A673 (cell line): Measurements from ENCODE around the gene PRPF38A. TPM values are rescaled to one million over a fixed set of nuclear protein-coding genes. Genes with fewer than 3 reads are reported as not detected.

Experiments used
- BruUV-seq: library from RNA; stranded (reverse); fragments of 400-500 nt; replicated peaks from 2 replicates; lab custom pipeline; 2021; lab: Mats Ljungman, UMichigan
- CTCF ChIA-PET: fragments of 300-600 bp; sonication (Branson Sonifier 250); formaldehyde crosslinking; loops from one replicate; lab custom pipeline; 2022; ENCODE audit warnings: antibody characterized with exemption; lab: Charles Lee
- POLR2A ChIA-PET: fragments of 300-600 bp; sonication (Branson Sonifier 250); formaldehyde crosslinking; loops from one replicate; lab custom pipeline; 2022; ENCODE audit warnings: antibody characterized with exemption; ENCODE audit not compliant: low non-redundant PET; lab: Charles Lee
- DNase-seq: peaks from one replicate; pipeline ENCODE4 v3.0.0-alpha.2; 2015; ENCODE audit warnings: low spot score
- H3K27ac ChIP-seq: fragments of 200-600 bp; sonication (generic); 2 replicates; pipeline ENCODE4 v1.5.1; 2016; ENCODE audit warnings: mixed run types, low read depth, mild to moderate bottlenecking, mixed read lengths, antibody characterized with exemption, low read length; ENCODE audit not compliant: poor library complexity, severe bottlenecking
- H3K27me3 ChIP-seq: fragments of 200-600 bp; sonication (generic); replicated peaks from 2 replicates; pipeline ENCODE4 v1.6.1; 2017; ENCODE audit warnings: mixed run types, low read depth, mild to moderate bottlenecking, mixed read lengths, antibody characterized with exemption, low read length; ENCODE audit not compliant: insufficient read depth, poor library complexity
- H3K36me3 ChIP-seq: fragments of 200-600 bp; sonication (generic); 2 replicates; pipeline ENCODE4 v1.6.1; 2016; ENCODE audit warnings: mixed run types, mild to moderate bottlenecking, mixed read lengths, antibody characterized with exemption, low read length; ENCODE audit not compliant: insufficient read depth, poor library complexity, severe bottlenecking
- H3K4me1 ChIP-seq: fragments of 200-600 bp; sonication (generic); 2 replicates; pipeline ENCODE4 v1.6.1; 2017; ENCODE audit warnings: mixed run types, mild to moderate bottlenecking, mixed read lengths, antibody characterized with exemption, low read length; ENCODE audit not compliant: insufficient read depth, poor library complexity, severe bottlenecking
- H3K4me3 ChIP-seq: fragments of 200-600 bp; sonication (generic); 2 replicates; pipeline ENCODE4 v1.5.1; 2016; ENCODE audit warnings: low read depth, mixed run types, mild to moderate bottlenecking, mixed read lengths, low read length; ENCODE audit not compliant: poor library complexity, severe bottlenecking
- H3K9me3 ChIP-seq: fragments of 200-600 bp; sonication (generic); 2 replicates; pipeline ENCODE4 v1.6.1; 2016; ENCODE audit warnings: mixed run types, low read depth, mild to moderate bottlenecking, mixed read lengths, antibody characterized with exemption, low read length; ENCODE audit not compliant: poor library complexity, severe bottlenecking
- CTCF ChIP-seq: fragments of 300-800, 200-600 bp; sonication (generic); conservative IDR thresholded peaks from 2 replicates; pipeline ENCODE4 v1.5.1; 2017; ENCODE audit warnings: low read depth, mild to moderate bottlenecking, antibody characterized with exemption, low read length, moderate library complexity, mixed read lengths
- EZH2 ChIP-seq: fragments of 200-600 bp; sonication (generic); IDR thresholded peaks from 2 replicates; pipeline ENCODE4 v1.6.1; 2017; ENCODE audit warnings: borderline replicate concordance, low read depth, mild to moderate bottlenecking, mixed read lengths, antibody characterized with exemption, low read length; ENCODE audit not compliant: poor library complexity, severe bottlenecking
- intact Hi-C: fragments of 100-400 bp; cut with micrococcal nuclease; formaldehyde crosslinking; loops from one replicate; pipeline ENCODE4 v1.10.0; 2022; ENCODE audit not compliant: unreplicated experiment
- total RNA-seq: library from RNA; stranded (reverse); gene quantifications from 2 replicates; pipeline ENCODE4 v1.2.3, GENCODE V29; 2021

The PRPF38A gene
- total RNA-seq, 1 experiment from 2014 or later, result 95.7 TPM

GRCh38 chr1:52469108-52469507 lies 64.7 kb downstream of the PRPF38A start:
- intact Hi-C loops, result no loop called here
- Histone ChIP-seq H3K4me3 (no peak overlapping the region), H3K36me3 (no peaks in the 10 kb centered on the region), H3K9me3 (no peaks in the 10 kb centered on the region), H3K27me3 (no peaks in the 10 kb centered on the region), H3K4me1 (no peaks in the 10 kb centered on the region), H3K27ac (no peak overlapping the region)
- CTCF ChIA-PET, result no interaction called here
- no peak for DNase-seq
- TF ChIP-seq CTCF (no peak), EZH2 (no peak)
- no TSS peak for BruUV-seq
- POLR2A ChIA-PET, result no interaction called here

Other genes starting within 250 kb of the PRPF38A start
- gene CC2D1B, start 38.4 kb upstream of the PRPF38A start, total RNA-seq, result 30.9 and 34.7 TPM in 2 replicates
- gene ORC1, start 179 bp upstream of the PRPF38A start, total RNA-seq, result 50.4 and 54.0 TPM in 2 replicates
- 71.2 and 81.3 TPM in 2 replicates for gene TUT4, start 148.5 kb downstream of the PRPF38A start, total RNA-seq
- gene GPX7, start 197.8 kb downstream of the PRPF38A start, total RNA-seq, result 25.2 and 30.8 TPM in 2 replicates
- gene SHISAL2A, start 228.6 kb downstream of the PRPF38A start, total RNA-seq, result not detected in 2 replicates